GM21825 (cell line): Measurements from ENCODE around the gene SORCS3.

Source experiments
- ATAC-seq: cut with Tn5 transposase; IDR thresholded peaks from one replicate; pipeline ENCODE4 v1.9.1; 2021; ENCODE audit warnings: mild to moderate bottlenecking, moderate library complexity; ENCODE audit not compliant: unreplicated experiment

SORCS3 gene

DNA sequence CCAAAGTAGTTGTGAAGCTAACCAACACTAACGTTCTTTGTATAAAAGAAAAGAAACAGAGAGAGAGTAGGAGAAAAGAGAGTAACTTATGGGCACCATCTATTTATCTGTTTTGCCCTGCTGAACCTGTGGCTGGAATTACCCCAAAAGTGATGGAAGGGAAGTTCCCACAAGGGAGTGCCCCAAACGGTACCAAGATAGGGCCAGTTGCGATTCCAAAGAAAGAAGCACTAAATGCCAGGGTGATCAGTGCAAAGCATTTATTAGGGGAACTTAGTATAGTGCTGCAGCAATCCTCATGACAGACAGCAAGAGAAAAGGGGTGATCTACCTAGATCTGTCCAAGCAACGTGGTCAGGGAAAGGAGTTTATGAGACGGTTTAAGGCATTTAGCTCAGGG, 190.2 kb downstream of the SORCS3 start:
- ATAC-seq: no peak

DNA sequence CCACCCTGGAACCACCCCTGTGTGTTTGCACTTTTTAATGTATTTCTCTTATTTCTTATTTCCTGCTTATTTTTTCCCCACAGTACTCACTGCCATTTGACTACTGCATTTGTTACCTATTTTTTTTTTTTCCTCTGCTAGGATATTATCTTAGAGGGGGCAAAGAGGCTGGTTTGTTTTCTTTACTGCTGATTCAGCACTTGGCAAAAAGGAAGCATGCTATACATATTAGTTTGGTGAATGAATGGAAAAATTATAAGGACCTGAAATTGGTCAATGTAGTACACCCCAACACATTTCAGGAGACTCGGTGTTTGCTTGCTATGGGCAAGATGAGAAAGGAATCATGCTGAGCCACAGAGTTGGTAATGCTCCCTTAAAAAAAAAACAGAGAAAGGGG, 193.5 kb downstream of the SORCS3 start:
- ATAC-seq: no peak

DNA sequence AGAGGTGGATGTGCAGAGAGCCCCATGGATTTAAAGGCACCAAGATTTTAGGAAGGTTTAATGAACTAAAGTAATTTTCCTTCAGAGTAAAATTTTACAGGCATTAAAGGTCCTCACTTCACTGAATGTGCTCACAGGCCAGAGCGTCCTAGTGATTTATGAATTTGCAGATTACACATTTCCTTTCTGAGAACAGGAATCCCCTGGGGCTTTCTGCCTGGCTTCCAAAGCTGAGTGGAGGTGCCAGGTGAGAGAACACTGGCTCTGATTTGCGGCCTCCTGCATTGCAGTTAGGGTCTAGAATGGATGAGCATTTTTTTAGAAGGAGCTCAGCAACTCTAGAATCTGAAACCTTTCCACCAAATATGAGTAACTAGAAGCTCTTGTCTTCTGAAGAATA, 194.3 kb downstream of the SORCS3 start:
- no peak for ATAC-seq

DNA sequence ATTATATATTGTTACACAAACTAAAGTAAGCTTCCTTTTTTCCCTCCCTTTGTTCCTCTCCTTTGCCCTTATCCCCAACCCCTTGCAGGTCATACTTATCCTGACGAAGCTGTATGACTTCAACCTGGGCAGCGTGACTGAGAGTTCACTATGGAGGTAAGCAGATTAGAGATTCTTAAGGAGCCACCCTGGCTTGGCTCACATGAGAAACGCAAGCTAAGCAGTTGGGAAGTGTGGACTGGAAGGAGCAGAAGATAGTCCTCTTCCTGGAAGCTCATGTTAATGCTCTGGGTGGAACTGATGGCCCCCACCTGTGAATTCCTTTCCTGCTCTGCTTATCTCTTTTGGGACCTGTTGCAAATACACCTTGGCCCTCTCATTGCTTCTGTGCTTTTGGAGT, 201.6 kb downstream of the SORCS3 start:
- no peak for ATAC-seq

DNA sequence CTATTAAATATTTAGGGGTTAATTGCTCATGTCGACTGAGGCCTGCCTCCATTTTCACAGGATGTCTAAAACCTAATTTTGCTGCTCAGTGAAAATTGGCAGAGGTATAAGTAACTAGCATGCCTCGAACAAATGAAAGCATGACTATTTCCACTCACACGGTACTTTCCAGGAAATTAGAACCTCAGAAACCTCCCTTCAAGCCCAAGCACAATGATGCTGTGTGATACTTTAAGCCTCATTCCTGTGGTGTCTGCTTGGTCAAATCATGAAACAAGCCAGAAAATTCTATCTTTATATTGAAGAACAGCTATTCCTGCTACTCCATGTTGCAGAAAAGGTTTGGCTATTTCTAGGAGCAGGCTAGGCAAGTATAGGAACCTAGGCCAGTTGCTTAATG, 203.0 kb downstream of the SORCS3 start:
- no peak for ATAC-seq

DNA sequence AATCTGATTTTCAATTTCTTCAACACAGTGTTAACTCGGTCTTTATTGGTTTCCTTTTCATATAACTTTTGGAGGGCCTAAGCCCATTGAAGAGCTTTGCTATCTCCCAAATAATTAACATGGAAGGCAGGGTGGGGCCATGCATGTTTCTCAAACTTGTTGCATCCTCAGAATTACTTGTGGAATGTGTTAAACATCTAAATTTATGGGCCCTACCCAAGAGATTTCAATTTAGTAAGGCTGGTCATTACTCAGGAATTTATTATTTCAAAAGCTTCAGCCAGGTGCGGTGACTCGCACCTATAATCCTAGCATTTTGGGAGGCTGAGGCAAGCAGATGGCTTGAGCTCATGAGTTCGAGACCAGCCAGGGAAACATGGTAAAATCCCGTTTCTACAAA, 208.9 kb downstream of the SORCS3 start:
- ATAC-seq: no peak

DNA sequence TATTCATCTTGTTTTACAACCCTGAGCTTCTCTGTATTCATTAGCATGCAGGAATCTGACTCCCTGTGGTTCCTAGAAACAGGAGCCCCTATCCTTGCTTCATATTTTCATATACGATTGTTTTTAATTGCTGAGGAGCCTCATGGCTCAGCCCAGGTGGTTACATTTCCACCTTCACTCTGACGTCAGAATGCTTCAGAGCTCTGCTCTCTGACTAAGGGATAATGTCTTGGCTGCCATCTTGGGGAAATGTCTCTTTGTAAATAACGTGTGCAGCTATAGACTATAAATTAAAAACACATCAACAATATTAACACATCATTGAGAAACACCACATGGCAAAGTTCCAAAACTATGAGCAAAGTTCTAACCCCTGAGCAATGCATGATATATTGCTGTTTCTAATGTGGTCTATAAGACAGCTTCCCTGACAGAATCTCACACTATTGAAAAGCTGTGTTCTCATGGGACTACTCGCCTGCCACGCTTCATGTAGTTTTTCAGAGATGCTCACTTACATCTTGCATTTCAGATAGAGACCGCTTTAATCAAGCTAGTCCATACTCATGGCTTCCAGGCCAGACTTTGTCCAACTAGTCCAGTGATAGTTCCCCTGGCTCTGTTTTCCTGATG, 227.0 kb downstream of the SORCS3 start:
- no peak for ATAC-seq

DNA sequence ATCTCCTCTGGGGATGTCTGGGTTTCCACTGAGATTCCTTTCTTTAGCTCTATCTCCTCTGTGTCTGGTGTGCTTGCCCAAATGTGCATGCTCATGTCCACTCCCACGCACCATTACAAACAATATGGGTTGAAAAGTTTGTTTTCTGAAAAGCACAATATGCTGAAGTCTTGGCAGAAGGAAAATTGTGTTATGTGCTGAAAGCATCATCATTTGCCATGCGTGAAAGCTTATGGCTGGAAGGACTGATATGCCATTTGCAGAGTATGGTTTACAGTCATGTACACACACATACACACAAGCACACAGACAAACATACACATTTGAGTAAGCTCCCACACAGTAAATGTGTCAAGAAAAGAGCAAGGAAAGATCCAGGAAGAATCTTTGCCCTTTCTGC, 231.6 kb downstream of the SORCS3 start:
- no peak for ATAC-seq

DNA sequence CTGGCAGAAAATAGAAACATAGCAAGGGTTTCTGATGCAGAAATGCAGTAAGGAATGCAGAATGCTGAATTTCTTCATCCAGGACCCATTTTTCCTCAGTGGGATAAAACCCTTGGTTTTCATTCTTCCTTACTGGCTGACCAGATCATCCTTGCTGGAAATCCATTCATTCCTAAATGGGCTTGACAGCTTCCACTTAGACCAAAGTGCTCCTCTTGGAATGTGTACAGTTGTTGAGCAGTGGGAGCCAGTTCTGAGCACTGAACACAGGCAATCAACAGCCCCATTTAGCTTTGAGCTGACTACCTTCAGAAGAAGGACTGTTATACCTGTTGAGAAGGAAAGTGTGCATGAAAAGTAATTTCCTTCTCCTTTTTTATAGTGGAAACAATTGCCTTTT, 232.1 kb downstream of the SORCS3 start:
- no peak for ATAC-seq

DNA sequence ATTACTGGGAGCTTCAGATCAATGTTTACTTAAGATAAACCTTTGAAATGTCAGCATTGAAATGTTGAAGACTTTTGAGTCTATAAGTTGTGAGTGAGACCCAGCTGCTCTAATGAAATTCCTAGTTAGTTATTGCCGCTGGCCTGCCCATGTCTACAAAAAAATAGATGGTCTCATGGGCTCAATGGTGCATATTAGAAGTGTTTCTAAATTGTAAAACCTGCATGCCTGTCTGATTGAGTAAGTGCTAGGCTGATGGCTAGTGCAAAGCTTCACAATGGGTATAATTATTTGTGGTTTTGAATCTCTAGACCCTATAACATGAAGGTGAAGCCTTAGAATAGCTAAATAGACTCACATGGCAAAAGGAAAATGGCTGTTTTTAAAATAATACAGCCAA, 234.5 kb downstream of the SORCS3 start:
- no peak for ATAC-seq

DNA sequence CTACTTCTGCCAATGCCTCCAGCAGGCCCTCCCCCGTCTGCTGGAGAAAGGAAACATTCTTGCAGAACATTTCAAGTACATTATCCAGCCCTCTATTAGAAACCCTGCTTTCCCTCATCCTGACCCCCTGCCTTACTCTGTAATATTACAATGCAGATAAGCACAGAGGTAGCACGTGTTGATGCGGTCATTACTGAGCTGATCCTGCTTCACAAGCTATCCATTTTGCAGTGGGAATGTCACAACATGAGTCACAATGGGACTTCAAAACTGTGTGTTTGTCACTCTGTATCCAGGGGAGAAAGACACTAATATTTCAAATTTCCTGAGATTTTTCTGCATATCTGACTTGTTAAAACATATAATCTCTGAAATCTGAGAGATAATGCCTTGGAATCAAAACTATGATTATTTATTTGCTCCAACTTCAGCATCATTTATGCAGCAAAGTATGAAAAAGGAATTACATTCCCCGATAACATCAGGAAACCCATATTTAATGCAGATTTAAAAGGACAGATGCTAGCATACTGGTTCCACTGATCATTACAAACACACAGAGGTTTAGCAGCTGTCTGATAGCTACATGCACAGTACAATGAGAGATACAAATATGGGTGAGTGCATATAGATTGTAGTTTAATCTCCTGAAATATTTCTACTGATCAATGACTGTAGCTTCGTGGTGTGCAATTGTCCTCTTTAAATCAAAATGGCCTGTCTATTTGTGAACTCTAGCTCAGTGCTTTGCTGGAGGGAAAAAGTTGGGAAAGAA, 239.7 kb downstream of the SORCS3 start:
- no peak for ATAC-seq

DNA sequence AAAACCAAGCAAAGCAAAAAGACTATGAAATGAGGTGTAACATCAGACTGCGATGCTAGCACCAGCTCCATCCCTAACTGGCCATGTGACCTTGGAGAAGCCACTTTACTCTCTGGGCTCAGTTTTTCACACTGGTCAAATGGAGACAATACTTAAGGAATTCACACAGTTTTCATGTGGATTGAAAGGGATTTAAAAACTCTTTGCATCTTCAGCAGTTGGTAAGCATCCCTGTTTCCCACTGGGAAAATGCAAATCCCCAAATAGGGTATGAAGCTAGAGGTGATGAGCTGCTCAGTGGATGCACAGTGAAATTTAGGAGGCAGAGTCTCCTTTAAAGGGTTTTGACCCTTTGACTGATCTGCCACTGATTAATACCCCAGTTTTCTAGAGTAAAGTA, 240.7 kb downstream of the SORCS3 start:
- ATAC-seq: no peak

DNA sequence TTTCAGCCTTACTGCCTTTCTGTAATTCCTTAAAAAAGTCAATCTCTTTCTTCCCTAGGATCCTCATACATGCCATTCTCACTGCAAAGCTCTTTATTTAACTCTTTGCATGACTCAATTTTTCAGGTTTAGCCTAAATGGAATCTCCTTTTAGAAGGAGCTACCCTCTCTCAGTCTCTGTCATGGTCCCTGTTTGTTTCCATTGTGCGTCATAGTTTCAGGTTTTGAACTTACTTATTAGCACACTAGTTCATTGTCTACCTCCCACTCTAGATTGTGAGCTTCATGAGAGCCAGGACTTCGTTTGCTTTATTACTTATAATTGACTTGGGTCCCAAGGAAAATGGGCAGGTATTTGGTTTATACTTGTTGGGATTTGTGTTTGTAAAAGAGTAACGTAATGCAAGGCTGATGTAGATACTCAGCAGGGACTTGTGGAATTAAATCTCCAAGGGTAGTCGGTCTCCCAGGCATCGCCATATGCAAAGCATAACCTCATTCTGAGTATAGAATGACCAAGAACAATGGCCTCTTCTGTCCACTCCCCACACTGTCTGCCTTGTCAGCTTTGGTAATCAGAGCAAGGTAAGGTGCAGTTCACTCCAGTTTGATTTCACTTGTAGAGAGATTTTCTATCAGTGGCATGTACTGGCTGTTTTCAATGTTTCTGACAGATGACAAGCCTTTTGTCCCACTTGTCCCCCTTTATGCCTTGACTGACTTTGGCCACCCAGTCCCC, 252.0 kb downstream of the SORCS3 start:
- no peak for ATAC-seq

DNA sequence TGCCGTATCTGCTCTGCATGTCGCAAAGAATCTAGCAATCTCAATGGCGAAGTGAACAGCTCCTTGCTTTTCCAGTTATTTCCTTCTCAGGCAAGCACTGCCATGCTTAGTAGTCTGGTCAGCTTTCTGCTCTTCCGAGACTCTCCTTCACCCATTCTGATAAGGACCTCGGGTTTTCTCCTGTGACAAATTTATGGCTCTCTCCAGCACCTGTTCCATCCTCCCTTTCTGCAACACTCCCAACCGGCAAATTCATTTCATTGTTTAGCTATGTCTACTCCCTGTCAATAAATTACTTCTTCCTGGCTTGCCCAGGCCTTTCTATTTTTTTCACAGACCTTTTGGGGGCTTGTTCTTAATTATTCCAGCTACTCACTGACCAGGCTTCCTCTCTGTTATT, 252.6 kb downstream of the SORCS3 start:
- ATAC-seq: no peak

DNA sequence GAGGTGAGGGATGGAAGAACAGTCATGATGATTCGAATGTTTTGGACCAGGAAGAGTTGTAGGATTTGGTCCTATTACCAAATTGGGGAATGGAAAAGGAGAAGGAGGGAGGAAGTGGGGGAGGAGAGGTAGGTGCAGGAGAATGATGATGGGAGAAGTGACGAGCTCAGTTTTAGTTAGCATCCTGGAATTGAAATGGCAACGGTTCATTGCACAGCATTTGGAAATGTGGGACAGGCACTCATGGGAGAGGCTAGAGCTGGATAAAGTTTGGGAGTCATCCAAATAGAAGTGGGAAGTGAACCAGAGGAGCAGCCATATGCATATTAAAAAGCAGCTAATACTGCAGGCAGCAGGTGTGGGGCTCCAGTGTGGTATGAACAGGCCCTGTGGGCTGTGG, 253.6 kb downstream of the SORCS3 start:
- ATAC-seq: no peak

DNA sequence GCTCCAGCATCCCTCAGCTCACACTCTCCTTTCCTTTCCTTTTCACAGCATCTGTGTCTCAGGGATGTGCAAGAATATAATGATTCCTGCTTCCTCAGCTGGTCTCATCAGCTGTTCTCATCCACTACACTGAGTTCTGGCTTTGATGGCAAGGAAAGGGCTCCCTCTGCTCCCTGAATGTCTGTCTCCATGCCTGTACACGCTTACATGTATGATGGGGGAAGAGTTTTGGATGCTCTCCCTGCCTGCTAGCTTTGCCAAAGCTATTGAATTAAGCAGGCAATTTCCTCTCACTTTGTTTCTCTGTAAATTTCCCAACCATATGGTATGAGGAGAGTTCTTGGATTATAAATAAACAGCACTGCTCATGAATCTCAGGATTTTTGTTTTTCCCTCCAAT, 254.5 kb downstream of the SORCS3 start:
- ATAC-seq: no peak

DNA sequence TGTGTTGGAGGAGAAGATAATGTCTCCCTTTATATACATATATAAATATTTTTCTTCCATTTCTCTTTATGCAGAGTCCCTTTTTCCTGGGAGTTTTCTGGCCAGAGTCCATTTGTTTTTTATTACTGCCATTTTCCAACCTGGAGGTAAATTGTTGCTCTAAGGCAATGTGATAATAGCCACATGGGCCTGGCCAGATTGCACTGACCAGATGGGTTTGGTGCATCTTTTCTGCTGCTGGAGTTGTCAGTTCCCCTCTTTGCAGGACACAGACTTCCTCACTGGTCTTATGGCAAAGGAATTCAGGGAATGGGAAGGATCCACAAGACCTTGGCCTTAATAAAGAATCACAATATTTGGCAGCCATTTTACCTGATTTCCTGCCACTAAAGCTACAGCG, 254.9 kb downstream of the SORCS3 start:
- ATAC-seq: no peak

DNA sequence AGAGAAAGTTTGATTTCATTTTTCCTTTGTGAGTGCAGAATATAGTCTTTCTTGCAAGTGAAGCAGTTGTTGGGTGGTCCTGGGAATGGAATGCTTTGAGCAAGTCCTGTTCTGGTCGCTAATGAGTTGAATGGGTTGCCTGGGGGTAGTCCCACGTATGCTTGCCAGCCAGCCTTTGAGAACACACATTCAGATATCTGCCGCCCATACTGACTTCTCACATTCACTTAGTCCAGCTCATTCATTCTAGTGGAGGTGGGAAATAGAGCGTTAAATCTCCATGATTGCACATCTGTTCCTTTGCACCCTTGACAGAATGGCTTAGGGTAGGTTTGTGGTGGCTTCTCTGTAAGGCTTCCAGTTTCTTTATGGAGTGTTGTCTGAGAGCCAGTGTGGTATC, 256.6 kb downstream of the SORCS3 start:
- ATAC-seq: no peak

DNA sequence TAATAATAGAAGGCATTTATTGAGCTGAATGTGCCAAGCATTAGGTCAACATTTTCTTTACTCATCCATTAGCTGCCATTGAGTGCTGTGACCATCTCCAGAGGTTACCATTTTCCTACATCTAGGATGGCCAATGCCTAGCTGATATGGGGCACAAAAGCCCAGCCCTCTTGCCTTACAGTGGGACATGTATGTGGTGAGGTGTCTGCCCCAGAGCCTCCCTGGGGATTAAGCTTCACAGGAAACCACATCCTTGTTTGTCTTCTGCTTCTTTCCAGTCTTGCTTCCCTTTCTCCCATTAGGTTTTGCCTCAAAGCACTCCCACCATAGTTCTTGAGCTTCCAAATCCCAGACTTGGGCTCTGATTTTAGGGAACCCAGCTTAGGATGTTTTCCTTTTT, 258.7 kb downstream of the SORCS3 start:
- no peak for ATAC-seq

DNA sequence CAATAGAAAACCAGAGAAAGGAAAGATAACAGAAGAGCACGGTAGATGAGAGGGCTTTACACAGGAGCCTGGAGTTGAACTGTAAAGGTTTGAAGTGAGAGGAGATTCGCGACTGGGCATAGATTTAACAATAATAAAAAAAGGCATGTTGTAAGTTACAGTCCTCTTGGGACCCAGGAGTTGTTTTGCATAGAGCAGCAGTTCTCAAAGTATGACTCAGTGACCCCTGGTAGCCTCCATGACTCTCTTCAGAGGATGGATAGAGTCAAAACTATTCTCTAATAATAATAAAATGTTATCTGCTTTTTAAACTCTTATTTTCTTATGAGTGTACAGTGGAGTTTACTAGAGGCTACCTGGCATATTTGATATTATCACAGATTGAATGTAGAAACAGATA, 262.3 kb downstream of the SORCS3 start:
- ATAC-seq: no peak

DNA sequence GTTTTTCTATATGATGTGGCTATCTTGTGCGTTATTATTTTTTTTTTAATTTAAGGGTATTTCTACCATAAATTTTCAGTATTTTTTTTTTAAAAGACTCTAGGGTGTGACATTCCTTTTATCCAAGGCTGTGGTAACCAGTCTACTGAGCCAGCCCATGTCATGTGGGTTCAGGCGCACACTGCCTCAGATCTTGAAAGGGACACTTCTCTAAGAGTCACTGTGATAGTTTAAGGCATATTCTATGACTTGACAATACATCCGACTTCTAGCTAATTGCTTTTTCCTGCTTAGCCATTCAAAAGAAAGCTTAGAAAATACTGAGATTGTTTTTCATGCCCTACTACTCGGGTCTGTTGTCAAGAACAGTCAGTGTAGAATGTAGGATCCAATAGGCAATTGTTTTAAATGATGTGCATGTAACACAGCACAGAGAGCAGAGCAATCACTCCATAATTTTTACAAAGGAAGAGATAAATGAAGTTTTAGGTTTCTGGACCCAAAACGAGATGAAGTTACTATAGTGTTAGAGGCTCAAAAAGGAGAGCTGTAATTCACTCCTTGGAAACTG, 263.7 kb downstream of the SORCS3 start:
- no peak for ATAC-seq

DNA sequence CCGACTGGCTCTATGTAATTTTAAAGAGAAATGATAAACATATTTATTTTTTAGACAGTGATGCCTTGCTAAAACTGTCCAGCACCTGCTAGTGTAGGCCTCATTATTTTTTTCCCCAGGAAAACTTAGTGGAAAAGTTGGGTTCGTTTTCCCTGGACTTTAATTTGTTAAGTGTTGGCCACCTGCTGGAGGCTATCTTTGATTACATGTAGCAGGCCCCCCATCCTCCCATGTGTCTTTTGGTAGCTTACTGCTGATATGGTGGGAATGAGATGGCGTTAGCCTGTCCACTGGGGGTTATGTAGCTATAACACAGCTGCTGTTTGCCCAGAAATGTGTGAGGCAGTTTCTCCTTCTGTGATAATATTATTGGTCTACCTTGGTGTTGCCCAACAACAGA, 265.0 kb downstream of the SORCS3 start:
- no peak for ATAC-seq
